GM12874 (cell line): ENCODE results near the gene MMEL1.

ENCODE experiments used
- TF ChIP-seq, protein P1 (sequence below): IDR thresholded peaks from 2 replicates; pipeline ENCODE4 v1.5.1; 2011; ENCODE audit warnings: low read depth, mild to moderate bottlenecking, control low read depth, low read length, moderate library complexity; ENCODE audit not compliant: insufficient read depth

Gene MMEL1, protein sequence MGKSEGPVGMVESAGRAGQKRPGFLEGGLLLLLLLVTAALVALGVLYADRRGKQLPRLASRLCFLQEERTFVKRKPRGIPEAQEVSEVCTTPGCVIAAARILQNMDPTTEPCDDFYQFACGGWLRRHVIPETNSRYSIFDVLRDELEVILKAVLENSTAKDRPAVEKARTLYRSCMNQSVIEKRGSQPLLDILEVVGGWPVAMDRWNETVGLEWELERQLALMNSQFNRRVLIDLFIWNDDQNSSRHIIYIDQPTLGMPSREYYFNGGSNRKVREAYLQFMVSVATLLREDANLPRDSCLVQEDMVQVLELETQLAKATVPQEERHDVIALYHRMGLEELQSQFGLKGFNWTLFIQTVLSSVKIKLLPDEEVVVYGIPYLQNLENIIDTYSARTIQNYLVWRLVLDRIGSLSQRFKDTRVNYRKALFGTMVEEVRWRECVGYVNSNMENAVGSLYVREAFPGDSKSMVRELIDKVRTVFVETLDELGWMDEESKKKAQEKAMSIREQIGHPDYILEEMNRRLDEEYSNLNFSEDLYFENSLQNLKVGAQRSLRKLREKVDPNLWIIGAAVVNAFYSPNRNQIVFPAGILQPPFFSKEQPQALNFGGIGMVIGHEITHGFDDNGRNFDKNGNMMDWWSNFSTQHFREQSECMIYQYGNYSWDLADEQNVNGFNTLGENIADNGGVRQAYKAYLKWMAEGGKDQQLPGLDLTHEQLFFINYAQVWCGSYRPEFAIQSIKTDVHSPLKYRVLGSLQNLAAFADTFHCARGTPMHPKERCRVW

DNA sequence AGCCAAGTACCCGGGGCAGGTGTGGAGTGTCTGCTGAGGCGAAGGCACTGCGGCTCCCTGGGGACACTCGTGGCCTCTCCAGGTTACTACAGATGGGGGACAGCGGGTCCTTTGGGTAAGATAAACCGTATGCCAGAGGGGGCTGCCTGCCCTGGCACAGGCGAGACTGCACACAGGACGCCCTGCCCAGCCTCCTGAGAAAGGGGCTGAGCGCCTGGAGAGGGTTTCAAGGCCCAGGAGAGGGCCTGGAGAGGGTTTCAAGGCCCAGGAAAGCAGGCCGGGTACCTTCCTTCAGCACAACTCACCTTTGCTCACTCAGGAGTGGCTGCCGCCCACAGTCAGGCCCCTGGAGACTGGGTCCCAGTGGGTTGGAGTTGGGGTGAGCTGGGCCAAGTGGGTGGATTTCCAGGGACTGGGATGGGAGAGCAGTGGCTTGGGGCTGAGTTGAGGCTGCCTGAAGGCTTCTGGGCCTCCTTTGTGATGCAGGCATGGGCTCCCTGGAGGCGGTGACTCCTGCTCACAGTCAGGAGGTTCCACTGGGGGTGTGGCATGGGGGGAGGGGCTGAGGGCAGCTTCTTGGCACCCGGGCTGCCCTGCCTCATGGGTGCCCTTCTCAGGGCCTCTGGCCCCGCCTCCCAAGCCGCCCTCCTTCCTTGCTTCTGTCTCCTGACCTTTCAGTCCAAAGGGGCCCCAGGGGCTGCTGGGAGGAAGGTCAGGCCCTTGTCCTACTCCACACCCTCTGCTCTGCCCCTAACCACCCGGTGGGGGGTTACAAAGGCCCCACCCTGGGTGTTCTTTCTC lies at the start of gene MMEL1:
MMEL1 (minus strand) TSS at position 456 of the 801 bp plus-strand sequence. CDS start 3,532 bp downstream, outside the sequence.
- TF ChIP-seq, protein P1, sequence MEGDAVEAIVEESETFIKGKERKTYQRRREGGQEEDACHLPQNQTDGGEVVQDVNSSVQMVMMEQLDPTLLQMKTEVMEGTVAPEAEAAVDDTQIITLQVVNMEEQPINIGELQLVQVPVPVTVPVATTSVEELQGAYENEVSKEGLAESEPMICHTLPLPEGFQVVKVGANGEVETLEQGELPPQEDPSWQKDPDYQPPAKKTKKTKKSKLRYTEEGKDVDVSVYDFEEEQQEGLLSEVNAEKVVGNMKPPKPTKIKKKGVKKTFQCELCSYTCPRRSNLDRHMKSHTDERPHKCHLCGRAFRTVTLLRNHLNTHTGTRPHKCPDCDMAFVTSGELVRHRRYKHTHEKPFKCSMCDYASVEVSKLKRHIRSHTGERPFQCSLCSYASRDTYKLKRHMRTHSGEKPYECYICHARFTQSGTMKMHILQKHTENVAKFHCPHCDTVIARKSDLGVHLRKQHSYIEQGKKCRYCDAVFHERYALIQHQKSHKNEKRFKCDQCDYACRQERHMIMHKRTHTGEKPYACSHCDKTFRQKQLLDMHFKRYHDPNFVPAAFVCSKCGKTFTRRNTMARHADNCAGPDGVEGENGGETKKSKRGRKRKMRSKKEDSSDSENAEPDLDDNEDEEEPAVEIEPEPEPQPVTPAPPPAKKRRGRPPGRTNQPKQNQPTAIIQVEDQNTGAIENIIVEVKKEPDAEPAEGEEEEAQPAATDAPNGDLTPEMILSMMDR = no peak

DNA sequence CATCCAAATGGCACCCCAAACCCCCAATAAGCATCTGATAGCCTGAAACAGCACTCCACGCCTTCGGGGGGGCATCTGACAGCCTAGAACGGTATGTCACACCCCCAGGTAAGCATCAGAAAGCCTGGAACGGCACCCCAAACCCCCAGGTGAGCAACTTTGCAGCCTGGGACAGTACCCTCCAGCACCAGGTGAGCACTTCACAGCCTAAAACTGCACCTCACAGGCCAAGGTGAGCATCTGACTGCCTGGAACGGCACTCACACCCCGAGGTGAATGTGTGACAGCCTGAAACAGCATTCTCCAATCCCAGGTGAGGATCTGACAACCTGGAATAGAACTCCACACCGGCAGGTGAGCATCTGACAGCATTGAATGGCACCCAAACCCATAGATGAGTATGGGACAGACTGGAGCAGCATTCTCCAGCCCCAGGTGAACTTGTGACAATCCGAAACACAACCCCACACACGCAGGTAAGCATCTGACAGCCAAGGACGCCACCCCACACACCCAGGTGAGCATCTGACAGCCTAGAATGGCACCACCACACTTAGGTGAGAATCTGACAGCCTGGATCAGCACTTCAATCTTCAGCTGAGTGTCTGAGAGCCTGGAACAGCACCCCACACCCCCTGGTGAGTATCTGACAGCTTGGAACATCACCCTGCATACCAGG lies 18.3 kb upstream of the MMEL1 start:
- TF ChIP-seq, protein P1 = no peak

DNA sequence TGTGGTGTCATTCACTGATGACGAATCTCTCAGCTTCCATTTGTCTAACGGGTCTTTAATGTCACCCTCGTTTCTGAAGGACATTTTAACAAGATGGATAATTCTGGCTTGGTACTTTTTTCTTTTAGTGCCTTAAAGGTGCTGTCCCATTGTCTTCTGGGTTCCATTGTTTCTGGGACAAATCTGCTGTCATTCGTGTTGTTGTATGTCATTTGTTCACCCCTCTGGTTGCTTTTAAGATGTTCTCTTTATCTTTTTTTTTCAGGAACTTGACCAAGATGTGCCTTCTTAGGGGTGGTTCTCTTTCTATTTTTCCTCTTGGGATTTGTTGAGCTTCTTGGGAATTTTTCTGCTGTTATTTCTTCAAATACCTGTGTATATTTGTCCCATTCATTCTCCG lies 14.0 kb upstream of the MMEL1 start:
- TF ChIP-seq, protein P1 = no peak

DNA sequence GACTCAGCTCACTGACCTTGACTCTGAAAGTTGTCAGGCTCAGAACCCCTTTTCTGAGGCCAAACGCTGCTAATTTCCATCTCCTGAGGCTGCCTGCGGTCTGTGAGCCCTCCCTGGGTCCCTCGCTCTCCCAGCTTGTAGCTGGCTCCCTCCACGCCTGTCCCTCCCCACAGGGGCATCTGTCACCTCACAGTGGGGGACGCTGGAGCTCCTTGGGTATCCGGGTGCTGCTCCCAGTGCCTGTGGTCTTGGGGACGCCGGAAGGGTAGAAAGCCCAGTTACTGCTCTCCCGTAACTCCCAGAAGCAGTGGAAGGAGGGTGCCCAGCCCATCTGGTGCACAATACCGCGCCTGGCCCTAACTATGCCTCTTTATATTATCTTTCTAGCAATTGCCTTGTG lies 13.0 kb upstream of the MMEL1 start:
- TF ChIP-seq, protein P1 = no peak

DNA sequence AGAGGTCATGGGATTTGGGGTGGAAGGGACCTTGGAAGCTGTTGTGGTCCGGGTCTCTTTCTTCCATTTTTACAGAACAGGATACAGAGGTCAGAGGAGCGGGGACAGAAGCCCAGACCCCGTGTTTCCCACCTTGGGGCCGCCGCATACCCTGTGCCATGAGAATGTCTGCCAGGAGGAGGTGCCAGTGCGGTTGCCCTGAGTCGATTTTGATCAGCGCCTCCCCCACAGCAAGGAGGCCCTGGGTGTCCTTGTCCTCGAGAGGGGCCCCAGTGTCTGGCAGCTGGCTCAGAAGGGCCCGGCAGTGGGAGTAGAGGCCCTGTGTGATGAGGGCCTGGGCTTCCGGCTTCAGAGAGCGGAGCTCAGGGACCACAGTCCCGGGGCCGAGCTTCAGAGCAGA lies 12.3 kb upstream of the MMEL1 start:
- TF ChIP-seq, protein P1 = no peak

DNA sequence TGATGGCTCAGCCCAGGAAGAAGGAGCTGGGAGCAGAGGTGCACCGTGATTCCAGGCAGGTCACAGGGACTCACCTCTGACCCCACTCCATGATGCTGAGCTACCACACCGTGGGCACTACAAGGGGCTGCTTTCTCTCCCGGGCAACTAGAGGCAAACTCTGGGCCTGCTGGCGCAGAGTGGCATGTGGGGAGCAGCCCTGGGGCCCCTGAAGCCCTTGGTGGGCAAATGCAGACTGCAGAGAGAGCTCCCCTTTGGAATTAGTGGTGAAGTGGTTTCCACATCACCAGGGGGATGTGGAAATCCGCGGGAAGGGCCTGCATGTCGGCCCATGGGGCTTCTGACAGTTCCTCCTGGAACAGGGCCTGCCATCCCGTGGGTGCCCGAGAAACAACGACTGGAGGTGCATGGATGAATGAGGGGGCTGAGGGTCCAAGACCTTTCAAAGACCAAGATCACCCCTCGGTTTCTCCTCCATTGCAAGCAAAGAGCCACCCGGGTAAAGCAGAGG lies 11.8 kb upstream of the MMEL1 start:
- TF ChIP-seq, protein P1 = no peak
